SW 1271 (cell line): ENCODE results near the gene JMJD1C.
A peak's percentile ranks its signal among the peaks of the same experiment; 100 is the strongest.
"Not testable (repeated sequence)": the region's sequence is repeated elsewhere in the genome, so short reads cannot be mapped to it uniquely, and the experiment has no call there.

Experiments
- DNase-seq, 2 experiments: peaks; one replicate each; lab custom pipeline; 2025; lab: John Stamatoyannopoulos, UW

The JMJD1C gene

DNA sequence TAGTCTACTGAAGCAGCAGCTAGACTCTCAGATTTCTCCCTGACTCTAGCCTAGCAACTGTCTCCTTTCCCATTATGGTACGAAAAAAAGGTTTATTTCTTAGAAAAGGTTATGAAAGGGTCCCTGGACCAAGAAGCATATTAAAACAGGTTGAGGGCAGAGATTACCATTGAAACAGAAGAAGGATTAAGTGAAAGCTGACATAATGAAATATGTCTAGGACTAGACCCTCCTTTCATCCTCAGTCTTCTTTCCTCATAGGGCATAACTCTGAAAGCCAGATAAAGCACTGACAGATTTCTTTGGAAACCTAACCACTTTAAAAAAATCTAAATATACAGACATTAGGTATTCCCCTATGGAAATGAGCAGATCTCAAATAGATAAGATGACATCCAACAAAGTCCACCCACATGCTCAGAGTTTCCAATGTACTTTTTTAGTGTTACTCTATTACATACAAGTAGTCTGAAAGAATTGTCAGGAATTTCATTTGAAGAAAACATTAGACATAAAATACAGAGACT lies 58.6 kb downstream of the JMJD1C start:
- DNase-seq = no peak

DNA sequence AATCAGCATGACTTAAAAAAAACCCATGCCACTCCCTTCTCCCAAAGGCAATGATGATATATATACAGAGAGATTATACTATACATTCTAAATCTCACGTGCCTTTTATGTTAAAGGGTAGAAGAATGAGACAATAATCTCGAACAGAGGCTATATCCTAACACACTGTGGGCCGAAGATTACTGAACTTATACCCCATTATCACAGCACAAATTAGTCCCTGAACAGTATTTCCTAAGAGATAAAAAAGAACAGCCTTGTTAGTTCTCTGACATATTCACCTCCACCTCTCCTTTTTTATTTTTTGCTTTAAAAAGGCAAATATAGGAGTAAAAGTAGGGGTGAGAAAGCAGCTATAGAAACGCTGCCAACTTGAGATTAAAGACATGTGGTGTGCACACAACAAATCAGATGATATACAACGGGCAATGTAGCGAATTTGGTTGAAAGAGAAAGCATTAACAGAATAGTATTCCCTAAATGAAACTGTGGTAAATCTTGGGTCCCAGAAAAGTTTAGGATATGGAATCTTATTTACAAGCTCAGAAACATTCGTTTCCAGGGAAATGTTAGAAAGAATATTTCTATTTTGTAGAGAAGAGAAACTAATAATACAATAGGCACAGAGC lies 69.5 kb downstream of the JMJD1C start:
- no peak for DNase-seq

DNA sequence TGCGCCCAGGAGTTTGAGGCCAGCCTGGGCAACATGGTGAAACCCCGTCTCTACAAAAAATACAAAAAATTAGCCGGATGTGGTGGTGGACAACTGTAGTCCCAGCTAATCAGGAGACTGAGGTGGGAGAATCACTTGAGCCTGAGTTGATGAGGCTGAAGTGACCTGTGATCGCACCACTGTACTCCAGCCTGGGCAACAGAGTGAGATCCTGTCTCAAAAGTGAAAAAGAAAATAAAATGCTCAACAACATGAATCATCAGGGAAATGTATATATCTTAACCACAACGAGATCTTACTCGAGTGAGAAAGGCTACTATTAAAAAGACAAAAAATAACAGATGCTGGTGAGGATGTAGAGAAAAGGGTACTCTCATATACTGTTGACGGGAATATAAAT lies 72.7 kb downstream of the JMJD1C start:
- DNase-seq = no peak

DNA sequence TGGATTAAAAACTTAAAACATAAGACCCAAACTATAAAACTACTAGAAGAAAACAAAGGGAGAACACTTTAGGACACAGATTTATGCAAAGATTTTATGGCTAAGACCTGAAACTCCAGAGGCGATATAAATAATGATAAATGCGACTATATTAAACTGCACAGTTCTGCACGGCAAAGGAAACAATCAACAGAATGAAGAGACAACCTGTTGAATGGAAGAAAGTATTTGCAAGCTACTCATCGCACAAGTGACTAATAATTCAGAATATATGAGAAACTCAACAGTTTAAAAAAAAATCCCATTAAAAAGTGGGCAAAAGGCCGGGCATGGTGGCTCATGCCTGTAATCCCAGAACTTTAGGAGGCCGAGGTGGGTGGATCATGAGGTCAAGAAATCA lies 73.6 kb downstream of the JMJD1C start:
- DNase-seq = no peak

DNA sequence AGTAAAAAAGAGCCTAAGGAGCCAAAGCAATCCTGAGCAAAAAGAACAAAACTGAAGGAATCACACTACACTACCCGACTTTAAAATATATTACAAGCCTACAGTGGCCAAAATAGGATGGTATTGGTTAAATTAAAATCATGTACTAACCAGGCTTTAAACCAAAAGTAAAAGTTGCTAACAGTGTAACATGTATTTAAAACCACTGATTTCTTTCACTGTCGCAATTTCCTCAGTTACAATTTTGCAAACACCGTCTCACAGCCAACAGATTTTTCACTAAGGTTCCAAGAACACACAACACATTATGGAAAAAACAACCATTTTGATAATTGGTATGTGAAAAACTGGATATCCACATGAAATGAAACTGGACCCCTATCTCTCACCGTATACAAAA lies 74.0 kb downstream of the JMJD1C start:
- no peak for DNase-seq

DNA sequence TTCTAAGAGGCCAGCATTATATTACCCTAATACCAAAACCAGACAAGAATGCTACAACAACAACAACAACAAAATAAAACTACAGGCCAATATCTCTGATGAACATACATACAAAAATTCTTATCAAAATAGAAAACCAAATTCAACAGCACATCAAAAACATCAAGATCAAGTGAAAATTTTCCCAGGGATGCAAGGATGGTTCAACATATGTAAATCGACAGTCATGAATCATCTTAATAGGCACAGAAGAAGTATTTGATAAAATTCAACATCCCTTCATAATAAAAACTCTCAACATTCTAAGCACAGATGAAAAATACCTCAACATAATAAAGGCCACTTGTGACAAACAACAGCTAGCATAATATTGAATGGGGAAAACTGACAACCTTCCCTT lies 75.3 kb downstream of the JMJD1C start:
- no peak for DNase-seq

DNA sequence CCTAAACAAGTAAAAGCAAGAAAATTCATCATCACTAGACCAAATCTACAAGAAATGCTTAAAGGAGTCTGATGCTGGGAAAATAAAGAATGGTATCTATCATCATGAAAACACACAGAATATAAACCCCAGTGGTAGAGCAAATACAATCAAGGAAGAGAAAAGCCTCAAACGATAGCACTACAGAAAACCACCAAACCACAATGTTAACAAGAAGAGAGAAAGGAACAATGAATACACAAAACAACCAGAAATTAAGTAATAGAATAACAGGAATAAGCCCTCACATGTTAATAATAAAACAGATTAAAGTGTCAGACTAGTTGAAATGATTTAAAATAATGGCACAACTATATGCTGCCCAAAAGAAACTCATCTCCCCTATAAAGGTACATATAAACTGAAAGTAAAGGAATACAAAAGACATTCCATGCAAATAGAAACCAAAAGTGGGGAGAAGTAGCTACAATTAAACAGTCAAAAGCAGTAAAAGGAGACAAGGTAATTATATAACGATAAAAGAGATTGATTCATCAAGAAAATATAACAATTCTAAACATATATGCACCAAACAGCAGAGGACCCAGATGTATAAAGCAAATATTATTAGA lies 77.3 kb downstream of the JMJD1C start:
- no peak for DNase-seq

DNA sequence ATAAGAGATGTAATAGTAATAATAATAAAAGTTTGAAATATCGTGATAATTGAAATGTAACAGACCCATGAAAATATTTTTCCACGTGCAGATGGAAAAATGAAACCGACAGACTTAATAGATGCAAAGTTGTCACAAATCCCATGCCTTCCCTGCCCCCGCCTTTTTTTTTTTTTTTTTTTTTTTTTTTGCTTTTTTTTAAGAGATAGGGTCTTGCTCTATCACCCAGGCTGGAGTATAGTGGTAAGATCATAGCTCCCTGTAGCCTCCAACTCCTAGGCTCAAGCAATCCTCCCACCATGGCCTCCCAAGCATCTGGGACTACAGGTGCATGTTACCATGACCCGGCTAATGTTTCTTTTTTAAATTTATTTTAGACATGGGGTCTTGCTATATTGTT lies 80.5 kb downstream of the JMJD1C start:
- DNase-seq = no peak

DNA sequence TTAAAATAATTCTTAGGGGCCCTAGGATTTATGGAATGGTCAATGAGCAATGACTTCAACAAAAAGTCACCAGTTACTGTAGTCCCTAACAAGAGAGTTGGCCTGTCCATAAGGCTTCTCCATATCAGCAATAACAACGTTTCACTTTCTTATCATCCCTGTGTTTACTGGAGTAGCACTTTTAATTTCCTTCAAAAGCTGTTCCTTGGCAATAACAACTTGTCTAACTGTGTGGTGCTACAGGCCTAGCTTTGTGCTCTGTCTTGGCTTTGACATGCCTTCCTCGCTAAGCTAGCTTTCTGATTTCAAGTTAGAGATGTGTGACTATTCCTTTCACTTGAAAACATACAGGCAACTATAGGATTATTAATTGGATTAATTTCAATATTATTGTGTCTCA lies 81.1 kb downstream of the JMJD1C start:
- no peak for DNase-seq

DNA sequence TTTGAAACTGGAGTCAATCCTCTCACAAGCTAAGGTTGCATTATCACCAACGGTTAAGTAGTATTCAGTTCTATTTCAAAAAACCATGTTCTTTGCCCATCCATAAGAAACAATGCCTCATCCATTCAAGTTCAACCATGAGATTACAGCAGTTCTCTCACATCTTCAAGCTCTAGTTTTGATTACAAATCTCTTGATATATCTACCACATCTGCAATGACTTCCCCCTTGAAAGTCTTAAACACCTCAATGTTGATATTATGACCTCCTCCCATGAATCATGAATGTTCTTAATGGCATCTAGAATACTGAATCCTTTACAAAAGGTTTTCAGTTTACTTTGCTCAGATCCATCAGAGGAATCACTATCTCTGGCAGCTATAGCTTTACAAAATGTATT lies 81.8 kb downstream of the JMJD1C start:
- DNase-seq = no peak

DNA sequence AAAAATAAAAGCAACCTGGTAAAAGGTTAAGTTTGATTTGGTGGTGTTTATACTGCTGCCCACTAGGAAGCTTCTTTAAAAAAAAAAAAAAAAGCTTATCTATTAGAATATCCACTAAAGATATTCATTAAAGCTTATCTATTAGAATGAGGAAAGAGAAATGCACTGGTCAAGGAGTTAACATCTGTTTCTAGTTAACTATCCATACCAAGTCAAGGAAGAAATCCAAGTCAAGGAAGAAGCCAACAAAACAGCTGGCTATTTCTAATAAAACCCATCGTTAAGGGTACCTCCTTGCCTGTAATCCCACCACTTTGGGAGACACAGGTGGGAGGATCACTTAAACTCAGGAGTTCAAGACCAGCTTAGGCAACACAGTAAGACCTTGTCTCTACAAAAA lies 82.6 kb downstream of the JMJD1C start:
- no peak for DNase-seq

DNA sequence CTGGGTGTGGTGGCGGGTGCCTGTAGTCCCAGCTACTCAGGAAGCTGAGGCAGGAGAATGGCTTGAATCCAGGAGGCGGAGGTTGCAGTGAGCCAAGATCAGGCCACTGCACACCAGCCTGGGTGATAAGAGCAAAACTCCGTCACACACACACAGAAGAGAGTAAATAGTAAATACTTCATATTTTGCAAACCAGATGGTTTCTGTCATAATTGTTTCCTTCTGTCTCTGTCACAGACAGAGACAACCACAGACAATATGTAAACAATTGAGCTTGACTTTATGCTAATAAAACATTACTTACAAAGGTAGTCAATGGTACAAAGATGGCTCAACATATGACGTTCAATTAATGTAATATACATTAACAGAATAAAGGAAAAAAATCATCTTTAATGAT lies 83.7 kb downstream of the JMJD1C start:
- DNase-seq = no peak

DNA sequence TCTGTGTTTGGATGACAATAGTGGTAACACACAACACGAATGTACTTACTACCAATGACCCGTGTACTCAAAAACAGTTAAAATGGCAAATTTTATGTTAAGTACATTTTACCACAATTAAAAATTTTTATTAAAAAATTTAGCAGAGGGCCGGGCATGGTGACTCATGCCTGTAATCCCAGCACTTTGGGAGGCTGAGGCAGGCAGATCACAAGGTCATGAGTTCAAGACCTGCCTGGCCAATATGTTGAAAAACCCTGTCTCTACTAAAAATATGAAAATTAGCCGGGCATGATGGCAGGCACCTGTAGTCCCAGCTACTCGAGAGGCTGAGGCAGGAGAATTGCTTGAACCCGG lies 88.5 kb downstream of the JMJD1C start:
- not testable (repeated sequence) for DNase-seq

DNA sequence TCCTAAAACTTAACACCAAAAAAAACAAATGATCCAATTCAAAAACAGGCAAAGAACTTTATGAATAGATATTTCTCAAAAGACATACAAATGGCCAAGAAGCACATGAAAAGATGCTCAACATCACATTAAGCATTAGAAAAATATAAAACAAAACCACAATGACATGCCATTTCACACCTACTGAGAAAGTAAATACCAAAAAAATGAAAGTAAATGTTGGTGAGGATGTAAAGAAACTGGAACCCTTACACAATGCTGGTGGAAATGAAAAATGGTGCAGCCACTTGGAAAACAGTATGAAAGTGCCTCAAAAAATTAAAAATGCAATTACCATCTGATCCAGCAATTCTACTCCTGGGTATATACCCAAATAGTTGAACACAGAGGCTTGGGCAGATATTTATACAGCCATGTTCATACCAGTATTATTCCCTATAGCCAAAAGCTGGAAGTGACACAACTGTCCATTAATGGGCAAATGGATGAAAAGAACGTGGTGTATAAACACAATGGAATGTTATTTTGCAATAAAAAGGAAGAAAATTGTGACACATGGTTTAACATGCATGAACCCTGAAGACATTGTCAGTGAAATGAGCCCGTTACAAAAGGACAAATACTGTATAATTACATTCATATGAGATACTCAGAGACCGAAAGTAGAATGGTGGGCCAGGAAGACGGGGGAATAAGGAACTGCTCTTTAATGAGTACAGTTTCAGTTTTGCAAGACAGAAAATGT lies 89.0 kb downstream of the JMJD1C start:
- peak in 1 of 2 experiments; percentile 14 for DNase-seq

DNA sequence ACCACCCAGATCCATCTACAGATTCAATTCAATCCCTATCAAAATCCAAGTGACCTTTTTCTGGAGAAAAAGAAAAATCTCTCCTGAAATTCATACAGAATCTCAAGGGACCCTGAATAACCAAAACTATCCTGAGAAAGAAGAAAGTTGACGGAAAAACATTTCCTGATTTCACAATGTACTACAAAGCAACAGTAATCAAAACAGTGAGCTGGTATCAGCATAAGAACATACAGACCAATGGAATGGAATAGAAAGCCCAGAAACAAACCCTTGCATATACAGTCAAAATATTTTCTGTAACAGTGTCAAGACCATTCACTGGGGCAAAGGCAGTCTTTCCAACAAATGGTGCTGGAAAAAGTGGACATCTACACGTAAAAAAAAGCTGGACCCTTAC lies 89.9 kb downstream of the JMJD1C start:
- DNase-seq = no peak

DNA sequence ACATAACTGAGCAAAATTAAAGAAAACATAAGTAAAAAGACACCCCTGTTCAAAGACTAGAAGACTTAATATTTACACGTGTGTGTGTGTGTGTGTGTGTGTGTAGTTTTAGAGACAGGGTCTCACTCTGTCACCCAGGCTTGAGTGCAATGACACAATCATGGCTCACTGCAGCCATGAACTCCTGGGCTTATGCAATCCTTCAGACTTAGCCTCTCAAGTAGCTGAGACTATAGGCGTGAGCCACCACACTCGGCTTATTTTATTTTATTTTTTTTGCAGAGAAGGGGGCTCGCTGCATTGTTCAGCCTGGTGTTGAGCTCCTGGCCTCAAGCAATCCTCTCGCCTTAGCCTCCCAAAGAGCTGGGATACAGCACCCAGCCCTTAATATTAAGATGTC lies 90.3 kb downstream of the JMJD1C start:
- no peak for DNase-seq

DNA sequence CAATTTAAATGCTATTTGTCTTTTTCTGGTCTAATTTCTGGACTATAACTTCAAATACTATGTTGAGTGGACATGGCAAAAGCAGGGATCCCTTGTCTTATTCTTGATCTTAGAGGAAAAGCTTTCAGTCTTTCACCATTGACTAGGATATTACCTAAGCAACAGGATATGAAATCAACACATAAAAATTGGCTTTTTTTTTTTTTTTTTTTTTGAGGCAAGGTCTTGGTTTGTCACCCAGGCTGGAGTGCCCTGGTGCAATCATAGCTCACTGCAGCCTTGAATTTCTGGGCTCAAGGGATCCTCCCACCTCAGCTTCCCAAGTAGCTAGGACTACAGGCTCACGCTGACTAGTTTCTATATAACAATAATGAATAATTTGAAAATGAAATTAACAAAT lies 90.8 kb downstream of the JMJD1C start:
- DNase-seq = peak in 1 of 2 experiments; percentile 13

DNA sequence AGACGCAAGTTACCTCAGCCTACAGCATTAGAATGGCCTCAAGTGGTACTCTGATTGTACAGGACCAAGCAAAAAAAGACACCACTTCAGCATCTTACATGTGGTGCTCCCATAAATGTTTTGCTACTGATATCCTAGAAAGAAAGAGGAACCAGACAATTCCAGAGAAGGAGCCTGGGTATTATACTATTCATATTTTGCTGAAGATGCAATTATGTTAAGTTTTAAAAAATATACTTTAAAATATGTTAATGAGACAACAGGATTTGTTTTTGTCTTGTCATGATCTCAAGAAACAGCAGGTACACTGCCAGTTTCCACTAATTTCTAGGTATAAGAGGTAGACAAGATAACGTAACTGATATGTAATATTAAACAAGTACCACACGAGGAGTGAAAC lies 92.6 kb downstream of the JMJD1C start:
- DNase-seq = no peak

DNA sequence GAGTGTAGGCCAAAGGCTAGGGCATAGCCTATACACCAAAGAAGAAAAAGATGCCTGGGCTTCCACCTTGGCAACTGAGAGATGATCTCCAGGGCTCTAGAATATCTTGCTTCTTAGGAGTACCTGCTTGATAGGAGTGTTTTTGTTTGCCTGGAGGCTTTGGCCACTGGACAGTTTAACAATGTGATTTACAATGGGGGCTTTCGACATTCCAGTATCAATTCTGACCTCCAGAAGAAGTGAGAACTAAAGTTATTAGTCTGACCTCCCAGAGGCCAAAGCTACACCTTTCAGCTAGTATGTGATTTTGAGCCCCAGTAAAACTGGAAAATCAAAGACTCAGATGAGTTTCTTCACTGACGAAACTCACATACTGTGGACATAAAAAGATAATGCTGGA lies 96.1 kb downstream of the JMJD1C start:
- no peak for DNase-seq

DNA sequence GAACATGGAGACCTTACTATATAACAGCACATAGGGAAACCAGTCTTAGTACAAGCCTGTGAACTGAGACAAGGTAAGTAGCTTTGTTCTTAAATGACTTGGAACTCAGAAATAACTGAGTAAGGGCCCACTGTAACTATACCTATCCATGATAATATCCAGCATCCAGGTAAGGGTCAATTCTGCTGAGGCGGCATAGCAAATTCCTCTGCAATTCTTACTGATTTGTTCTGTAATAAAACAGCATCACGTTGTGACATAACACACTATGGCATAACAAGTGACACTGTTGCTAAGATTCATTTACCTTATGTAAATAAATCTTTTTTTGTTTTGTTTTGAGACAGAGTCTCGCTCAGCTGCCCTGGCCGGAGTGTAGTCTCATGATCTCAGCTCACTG lies 97.4 kb downstream of the JMJD1C start:
- DNase-seq = no peak

DNA sequence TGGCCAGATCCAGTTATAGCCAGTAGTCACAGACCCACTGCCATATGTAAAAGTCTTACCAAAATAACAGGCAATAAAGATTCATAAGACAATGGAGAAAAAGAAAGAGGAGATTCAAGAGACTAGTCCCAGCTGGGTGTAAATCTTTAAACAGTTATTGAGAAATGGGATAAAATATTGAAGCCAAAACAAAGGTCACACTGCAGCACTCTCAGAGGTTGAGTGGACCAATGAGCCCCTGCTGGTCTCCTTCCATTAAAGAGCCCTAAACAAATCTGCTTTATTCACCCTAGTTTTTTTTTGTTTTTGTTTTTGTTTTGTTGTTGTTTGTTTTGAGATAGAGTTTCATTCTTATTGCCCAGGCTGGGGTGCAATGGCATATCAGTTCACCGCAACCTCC lies 98.8 kb downstream of the JMJD1C start:
- DNase-seq = no peak

DNA sequence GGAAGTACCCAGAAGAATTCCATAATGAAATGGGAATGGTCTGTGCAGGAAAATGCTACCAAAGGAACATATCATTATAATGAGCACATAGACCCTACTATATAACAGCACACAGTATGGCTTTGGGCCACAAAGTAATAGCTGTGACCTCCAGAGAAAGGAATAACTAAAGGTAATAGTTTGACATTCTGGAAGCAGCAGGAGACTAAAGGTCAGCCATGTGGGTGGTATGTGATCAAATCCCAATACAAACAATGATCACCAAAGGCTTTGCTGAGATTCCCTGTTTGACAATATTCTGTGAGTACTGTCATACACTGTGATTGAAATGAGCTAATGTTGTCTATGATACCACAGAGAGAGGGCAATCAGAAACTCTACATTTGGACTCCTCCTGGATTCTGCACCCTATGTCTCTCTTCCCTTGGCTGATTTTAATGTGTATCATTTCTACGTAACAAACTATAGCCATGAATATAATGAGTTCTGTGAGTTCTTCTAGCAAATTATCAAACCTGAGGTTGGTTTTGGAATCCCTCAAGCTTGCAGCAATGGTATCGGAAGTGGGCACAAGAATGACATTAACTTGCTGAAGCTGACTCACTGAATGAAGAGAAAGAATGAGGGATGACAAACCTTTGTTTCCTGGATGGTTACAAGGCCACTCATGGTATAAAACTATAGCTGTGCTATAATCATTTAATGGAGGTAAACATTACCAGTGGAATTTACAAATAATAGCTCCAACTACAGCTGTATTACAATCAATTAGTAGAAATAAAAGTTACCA lies 99.6 kb downstream of the JMJD1C start:
- DNase-seq = no peak

DNA sequence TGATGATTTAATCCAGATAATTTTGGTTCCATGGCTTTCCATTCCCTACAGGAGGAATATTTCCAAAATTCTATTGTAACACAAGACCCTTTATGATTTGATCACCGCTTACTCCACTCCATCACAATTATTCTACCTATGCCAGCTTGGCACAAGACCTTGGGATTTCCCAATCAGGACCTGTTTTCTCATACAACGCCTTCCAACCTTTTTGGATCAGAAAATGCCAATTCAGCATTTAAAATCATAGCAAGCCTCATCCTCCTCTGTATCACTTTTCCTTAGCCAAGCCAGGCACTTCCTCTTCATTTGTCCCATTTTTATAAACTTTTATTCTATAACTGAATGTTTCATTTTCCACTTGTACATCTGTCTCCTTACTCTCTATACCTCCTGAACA lies 100.9 kb downstream of the JMJD1C start:
- no peak for DNase-seq
